ENCODE data around the gene RASL11B.

GRCh38 chr4:52846502-52846901 is 15.6 kb upstream of the RASL11B start:
- TF ChIP-seq, protein P1, sequence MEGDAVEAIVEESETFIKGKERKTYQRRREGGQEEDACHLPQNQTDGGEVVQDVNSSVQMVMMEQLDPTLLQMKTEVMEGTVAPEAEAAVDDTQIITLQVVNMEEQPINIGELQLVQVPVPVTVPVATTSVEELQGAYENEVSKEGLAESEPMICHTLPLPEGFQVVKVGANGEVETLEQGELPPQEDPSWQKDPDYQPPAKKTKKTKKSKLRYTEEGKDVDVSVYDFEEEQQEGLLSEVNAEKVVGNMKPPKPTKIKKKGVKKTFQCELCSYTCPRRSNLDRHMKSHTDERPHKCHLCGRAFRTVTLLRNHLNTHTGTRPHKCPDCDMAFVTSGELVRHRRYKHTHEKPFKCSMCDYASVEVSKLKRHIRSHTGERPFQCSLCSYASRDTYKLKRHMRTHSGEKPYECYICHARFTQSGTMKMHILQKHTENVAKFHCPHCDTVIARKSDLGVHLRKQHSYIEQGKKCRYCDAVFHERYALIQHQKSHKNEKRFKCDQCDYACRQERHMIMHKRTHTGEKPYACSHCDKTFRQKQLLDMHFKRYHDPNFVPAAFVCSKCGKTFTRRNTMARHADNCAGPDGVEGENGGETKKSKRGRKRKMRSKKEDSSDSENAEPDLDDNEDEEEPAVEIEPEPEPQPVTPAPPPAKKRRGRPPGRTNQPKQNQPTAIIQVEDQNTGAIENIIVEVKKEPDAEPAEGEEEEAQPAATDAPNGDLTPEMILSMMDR (IDR thresholded peaks at IDR 0.05) = no peak
- no peak for TF ChIP-seq POLR2AphosphoS5 (IDR thresholded peaks at IDR 0.05)

Measured in breast epithelium (tissue), 3 donors.